Epidermal melanocyte (primary cell): ENCODE data around the gene SCAF4.
"Not testable (repeated sequence)": the region's sequence is repeated elsewhere in the genome, so short reads cannot be mapped to it uniquely, and the experiment has no call there.

Source experiments
- DNase-seq: peaks from one replicate; pipeline ENCODE4 v3.0.0; 2011; ENCODE audit warnings: low spot score; ENCODE audit not compliant: insufficient read length

SCAF4 gene

GRCh38 chr21:31647650-31648049 lies 84.3 kb downstream of the SCAF4 start:
- no peak for DNase-seq

DNA sequence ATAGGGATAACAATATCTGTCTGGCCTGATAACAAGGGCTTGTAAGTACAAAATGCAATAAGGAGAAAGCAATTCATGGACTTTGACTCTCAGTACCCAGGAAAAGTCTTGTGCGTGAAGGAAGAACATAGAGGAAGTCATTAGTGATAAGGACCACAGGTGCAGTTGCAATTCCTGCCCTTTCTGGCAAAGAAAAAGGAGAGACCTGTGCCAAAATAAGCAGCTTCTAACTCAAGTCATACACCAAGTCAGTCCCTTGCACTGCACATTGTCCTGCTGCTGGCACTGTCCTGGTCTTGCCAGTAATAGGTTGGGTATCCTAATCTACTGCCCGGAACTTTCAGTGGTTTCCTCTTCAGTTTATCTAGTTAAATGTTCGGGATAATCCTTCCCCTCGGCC lies 87.3 kb downstream of the SCAF4 start:
- DNase-seq: no peak

DNA sequence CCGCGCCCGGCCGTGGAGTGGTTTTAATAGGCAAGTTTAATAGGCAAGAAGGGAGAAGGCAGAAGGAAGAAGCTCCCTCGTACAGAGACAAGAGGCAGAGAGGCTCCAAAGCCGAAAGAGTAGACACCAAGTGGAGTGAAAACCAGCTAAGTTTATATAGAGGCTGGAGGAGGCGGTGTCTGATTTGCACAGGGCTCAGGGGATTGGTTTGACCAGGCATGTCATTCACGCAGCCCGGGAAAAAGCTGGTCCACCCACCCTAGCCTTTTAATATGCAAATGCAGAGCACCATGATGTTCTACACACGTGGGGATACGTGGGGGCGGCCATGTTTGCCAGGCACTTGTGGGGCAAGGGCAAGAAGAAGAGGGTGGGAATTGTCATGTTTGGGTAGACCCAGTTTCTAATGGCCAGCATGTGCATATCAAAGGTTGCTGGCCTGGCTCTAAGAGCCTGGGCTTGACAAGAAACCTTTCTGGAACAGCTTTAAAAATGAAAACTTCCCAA lies 90.4 kb downstream of the SCAF4 start:
- DNase-seq: no peak

GRCh38 chr21:31636874-31637273 lies 95.0 kb downstream of the SCAF4 start:
- DNase-seq: no peak

GRCh38 chr21:31634993-31635392 lies 96.9 kb downstream of the SCAF4 start:
- DNase-seq: no peak

DNA sequence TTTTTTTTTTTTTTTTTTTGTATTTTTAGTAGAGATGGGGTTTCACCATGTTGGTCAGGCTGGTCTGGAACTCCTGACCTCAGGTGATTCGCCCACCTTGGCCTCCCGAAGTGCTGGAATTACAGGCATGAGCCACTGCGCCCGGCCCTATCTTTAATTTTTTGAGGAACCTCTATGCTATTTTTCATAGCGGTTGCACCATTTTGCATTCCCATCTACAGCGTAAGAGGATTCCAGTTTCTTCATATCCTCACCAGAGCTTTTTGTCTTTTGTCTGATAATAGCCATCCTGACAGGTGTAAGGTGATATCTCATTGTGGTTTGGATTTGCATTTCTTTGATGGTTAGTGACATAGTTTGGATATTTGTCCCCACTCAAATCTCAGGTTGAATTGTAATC lies 100.0 kb downstream of the SCAF4 start:
- DNase-seq: not testable (repeated sequence)

GRCh38 chr21:31629972-31630711 lies 101.8 kb downstream of the SCAF4 start:
- no peak for DNase-seq

DNA sequence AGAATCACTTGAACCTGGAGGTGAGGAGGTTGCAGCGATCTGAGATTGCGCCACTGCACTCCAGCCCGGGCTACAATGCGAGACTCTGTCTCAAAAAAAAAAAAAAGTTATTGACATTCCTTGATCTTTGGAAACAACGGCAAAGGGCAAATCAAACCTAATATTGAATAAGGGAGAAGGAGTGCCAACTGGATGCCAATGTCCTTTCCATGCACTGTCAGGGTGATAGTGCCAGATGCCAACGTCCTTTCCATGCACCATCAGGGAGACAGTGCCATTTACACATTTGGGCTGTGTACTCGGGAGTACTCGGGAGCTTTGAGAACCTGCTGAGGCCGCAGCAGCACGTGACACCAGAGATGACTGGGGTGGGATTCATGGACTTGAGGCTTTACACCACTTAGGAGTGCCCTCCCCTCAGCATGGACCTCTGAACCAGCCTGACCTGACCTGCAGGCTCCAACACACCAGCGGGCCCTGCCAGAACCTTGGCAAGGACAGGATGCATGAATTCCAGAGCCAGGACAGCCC lies 106.9 kb downstream of the SCAF4 start:
- DNase-seq: no peak

GRCh38 chr21:31624181-31624580 lies 107.7 kb downstream of the SCAF4 start:
- no peak for DNase-seq

DNA sequence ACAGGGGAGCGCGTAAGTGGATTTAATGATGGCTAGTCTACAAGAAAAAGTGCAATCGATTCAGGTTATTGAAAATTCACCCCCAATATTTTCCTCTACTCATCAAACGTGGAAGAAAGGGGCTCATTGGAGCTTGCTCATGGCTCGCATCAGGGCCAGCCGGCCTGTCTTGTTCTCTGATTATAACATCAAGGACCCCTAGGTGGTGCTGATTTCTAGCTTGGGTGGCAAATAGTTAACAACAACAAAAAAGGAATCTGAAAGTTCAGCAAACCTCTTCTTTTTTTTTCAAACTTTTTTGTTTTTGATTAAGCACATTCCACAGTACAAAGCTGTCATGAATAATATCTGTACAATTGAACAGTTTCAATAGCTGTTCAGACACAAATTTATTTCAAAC lies 108.3 kb downstream of the SCAF4 start:
- DNase-seq: no peak

- DNase-seq: no peak
Observed at GRCh38 chr21:31622397-31622796, 109.5 kb downstream of the SCAF4 start.
